Umbilical cord (tissue), 2 donors: ENCODE data around the gene SEC11C. TPM values are rescaled to one million over a fixed set of nuclear protein-coding genes. Genes with fewer than 3 reads are reported as not detected.

Experiments used
- DNase-seq: peaks from one replicate; pipeline ENCODE4 v3.0.0-alpha.2; 2015; ENCODE audit warnings: low spot score
- total RNA-seq: library from RNA; depleted of rRNA; stranded (reverse); fragments of >200 nt; gene quantifications from one replicate; pipeline ENCODE4 v1.2.3, GENCODE V29; 2014; ENCODE audit warnings: low replicate concordance; ENCODE audit not compliant: insufficient read depth

The SEC11C gene
- total RNA-seq, 1 donor from 2014 or later = 10.8 TPM

DNA sequence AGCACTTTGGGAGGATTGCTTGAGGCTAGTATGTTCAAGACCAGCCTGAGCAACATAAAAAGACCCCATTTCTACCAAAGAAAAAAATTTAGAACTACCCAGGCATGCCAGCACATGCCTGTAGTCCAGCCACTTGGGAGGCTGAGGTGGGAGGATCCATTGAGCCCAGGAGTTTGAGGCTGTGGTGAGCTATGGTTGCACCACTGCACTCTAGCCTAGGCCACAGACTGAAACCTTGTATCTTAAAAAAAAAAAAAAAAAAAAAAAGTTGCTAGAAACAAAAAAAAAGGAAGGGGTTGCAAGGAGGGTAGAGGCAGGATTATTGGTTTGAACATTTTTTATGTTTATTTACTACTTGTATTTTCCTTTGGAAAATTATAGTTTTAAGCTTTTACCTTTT is 4.8 kb downstream of the SEC11C start:
- DNase-seq = no peak

DNA sequence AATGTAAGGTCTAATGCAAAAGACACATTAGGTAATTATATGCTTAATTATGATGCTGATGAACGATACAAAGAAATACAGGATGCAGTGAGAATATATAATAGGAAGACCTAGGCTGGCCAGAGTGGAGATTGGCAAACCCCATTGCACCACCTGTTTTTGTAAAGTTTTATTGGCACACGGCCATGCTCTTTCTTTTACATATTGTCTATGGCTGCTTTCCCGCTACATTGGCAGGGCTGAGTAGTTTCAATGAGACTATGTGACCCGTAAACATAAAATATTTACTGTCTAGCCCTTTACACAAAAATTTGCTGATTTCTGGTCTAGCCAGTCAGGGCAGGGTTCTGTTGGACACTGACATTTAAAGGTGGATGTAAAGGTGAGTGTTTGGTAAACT is 5.4 kb downstream of the SEC11C start:
- DNase-seq = no peak

DNA sequence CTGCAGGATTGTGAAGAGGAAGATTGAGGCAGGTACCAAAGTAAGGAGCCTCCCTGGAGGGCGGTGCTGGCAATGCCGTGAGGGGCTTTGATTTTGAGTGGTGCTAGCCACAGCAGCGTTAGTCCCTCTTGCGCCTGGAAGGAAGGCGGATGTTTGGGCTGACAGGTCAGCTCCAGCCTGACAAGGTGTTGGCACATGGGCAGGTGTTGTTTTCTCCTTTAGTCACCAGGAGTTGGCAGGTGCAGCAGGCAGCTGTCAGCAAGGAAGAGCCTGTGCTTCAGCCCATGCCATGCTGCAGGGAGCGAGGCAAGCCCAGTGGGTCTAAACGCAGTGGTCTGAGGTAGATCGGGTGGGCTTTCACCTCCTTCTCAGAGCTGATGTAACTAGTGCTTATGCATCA is 8.5 kb downstream of the SEC11C start:
- DNase-seq = no peak

DNA sequence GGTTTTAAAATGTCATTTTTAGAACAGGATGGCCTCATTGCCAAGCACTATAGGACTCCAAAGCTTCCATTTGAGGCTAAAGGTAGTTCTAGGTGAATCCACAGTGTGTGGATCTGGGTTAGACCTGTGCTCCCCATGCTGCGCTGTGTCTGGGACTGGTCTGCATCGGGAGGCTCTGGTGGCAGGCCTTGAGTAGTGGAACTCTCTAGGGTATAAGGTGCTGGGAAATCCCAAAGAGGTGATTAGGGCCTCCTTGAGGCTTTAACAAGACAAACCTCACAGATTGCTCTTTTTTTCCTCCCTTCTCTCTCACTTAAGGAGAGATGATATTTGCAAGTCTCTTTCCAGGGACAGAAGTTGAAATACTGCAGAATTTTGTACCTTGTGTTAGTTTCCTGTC is 9.3 kb downstream of the SEC11C start:
- no peak for DNase-seq

DNA sequence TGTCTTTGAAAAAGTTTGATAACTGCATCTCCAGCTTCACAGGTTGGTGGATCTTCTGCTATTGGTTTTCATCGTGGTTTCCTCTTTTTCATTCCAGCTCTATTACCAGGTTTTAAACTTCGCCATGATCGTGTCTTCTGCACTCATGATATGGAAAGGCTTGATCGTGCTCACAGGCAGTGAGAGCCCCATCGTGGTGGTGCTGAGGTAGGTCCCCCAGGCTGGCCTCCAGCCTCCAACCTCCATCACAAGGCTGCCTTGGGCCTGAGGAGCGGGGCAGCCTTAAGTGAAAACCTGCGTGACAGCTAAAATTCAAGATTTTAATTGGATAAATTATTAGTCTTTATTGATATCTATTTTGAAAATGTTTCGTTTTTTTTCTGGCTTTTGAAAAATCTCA is 9.7 kb downstream of the SEC11C start:
- no peak for DNase-seq

DNA sequence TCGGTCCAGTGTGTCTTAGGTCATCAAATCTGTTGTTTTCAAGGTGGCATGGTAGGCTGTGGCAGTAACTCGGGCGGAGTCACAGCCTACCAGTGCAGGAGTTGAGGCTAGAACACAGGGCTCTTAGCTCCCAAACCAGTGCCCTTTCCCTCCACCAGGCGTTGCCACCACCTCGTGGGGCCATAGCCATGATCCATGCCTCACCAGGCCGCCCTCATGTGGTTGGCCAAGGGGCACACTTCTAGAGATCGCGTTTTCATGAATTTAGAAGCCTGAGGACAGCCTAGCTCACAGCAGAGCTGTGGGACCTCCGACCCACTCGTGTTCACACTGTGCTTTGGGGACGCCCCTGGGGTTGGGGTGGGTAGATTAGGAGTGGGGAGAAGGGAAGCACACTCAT is 10.6 kb downstream of the SEC11C start:
- no peak for DNase-seq

DNA sequence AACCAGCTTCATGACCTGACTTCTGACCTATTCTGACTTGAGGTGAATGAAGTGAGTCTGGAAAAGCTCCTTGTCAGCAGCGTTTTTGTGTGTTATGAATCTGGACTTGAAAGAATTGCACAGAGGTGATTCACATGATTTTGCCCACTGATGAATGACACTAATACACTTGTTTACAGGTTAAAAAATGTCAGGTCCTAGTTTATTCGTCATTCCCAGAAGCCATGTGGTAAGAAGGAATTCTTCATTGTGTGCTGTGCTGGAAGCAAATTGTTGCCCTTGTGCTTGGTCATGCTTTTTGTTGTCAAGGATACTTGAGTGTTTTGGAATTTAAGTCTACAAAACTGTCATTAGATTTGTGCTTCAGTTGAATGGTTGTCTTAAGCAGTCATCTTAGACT is 15.5 kb downstream of the SEC11C start:
- peak; percentile 2 for DNase-seq

DNA sequence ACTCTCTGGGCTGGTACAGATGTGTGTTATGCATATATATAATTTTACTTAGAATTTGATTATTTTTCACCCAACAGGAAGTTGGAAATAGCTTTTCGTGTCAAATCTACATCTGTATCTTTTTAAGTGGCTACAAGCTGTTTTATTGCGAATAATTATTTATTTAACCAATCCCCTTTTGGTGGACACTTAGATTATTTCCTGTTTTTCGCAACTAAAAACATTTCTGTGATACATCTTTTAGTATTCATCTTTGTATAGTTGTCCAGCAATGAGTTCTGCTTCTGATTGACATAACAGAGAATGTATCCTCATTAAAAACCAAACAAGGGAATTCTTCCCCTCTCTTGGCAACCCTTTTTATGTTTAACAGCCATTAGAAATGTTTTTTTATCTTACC is 16.6 kb downstream of the SEC11C start:
- DNase-seq = no peak

DNA sequence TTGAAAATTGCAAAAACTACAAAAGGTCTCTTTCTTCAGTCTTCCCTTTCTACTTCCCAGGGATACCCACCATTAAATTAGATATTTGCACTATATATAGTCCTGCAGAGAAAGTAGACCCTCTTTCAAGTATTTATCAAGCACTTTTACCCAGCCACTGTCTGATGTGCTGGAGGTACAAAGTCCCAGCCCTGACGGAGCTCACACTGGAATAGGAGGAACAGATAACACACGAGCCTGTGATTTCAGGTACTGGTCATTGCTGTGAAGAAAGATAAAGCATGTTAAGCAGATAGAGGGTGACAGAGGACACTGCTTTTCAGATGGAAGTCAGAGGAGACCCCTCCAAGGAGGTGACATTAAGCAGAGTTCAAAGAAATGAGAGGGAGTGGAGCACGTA is 19.6 kb downstream of the SEC11C start:
- no peak for DNase-seq

DNA sequence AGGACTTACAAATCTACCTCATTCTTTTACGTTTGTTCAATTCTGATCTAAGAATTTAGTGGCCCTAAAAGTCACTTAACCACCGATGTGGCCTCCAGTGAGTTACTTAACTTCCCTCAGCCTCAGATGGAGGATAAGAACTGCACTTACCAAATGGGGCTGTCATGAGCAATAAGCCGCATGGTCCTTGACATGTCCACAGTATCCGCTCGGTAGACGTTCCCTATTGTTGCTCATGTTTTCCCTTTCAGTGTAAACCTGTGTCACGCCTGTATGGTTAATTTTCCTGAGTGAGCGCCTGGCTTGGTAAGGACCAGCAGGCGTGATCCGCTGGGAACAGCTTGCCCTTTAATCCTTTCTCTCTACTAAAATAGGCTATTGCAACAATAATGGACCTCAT is 20.3 kb downstream of the SEC11C start:
- no peak for DNase-seq

DNA sequence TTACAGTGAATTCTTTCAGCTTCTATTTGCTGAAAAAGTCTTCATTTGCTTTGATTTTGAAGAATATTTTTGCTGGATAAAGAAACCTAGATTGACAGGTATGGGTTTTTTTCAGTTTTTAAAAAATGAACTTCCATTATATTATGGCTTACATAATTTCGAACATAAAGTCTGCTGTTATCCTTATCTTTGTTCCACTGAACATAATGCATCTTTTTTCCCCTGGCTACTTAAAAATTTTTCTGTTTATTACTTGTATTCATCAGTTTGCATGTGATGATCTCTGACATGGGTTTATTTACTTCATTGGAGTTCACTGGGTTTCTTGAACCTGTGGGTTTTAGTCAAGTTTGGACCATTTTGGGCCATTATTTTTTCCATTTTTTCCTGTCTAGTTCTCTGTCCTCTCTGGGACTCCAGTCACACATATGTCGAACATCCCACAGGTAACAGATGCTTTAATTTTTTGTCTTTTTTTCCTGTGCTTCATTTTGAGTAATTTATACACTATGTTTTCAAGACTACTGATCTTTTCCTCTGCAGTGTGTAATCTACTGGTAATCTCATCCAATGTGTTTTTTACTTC is 33.1 kb downstream of the SEC11C start:
- DNase-seq = no peak

DNA sequence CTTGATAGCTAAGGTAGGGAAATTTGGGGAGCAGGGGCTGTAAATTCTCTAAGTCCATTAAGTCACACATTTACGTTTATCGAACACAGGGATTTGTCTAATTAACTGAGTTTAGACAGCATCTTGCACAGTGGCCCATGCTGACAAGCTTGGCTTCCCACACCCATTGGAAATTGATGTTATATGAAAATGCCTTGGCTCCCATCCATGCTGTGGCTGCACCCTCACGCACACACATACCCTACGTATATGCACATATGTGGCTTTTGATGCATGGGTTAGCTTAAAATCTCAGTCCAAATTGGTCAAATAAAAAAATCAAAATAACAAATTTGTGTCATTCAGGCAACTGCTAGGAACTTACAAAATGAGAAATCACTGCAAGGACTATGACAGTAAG is 37.8 kb downstream of the SEC11C start:
- no peak for DNase-seq

DNA sequence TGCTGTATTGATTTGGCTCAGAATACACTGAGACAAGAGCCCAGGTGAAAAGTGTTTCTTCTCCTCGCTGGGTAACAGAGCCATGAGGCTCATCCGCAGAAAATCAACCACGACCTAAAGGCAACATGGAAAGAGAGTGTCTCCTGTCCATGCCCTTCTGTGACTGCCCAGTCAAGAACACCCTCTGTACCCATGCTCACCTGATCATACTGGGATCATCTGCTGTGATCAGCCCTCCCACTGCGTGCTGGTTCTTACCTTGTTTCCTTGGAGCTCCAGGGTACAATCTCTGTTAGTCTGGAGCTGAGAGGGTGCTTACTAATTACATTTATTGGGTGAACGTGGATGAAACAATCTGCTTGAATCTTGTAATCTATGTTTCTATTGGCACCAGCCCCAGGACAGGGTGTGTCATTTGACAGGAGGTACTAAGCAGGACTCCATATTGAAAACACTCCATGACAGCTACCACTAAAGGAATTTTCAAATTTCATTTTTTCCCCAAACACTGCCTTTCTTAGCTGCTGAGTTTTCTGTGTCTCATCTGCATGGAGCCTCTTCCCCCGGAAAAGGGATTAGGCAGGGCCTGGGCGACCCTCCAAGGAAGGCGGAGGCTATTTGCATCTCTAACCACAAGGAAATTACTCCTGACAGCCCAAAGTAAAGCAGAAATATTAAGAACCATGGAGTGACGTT is 40.6 kb downstream of the SEC11C start:
- peak; percentile 77 for DNase-seq

DNA sequence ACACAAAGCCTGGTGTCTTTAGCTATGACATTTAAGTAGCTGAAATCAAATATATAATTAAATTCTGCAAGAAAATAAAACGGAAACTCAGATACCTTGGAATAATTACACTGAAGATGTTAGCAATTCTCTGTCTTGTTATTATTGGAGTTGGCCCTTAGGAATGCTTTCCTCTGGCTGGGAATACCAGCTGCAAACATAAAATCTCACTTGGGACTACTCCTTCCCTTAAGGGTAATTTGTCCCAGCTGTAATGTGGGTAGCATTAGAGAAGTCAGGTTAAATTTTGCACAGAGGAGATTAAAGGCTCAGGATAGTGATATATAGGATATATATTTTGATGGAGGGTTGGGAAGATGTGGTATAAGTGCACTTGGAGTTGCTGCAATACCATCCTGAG is 43.0 kb downstream of the SEC11C start:
- no peak for DNase-seq

DNA sequence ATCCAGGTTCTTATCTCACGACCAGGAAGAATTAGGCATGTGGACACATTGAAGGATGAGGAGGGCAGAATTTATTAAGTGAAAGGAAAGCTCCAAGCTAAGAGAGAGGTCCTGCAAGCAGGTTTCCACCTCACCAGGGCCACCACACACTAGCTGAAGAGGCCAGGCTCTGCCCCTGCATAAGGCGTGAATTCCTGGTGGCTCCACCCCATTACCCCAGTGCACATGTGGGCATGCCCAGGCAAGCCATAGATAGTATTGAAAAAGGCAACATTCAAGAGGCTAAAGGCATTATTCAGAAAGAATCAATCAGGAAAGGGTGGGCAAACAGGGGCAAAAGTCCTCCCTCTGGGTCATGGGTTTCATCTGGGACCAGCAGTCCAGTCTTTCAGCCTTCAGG is 49.3 kb downstream of the SEC11C start:
- DNase-seq = no peak

DNA sequence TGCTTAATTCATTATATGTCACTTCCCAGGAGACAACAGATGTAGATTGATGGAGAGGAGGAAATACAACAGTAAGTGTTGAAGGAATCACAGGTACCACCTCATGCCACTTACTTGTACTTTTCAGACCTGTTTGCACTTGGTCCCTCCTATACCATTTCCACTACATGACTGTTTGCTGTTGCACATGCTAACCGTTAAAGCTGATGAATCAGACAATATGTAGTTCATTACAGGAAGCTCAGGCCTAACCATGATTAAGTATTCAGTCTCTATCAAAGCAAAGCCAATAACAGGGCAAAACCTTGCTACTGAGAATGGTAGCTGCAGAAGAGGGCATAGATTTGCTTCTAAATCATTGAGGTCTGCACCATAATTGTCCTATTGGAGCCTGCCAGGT is 50.1 kb downstream of the SEC11C start:
- DNase-seq = no peak

DNA sequence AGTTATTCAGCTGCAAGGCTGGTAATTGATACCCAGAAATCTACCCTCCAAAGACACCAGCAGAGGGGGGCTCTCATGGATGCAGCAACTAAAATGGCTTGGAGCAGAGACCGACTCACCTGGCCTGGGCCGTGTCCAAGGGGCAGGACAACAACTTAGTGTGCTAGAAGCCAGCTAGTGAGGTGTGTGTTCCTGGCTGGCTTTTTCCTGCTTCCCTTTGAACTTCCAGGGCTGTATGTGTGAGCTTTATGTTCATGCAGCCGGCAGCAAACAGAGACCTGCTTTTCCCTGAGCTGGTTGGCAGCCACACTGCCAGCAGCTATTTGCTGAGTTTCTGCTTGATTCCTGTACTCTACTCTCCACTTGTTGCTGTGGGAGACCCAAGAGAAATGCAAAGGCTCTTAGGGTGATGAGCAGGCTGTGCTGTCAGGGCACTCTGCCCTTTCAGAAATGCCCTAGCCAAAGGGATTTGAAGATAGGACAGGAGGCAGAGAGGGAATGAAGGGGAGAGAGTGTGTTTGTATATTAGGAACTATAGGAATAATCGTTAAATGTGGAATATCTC is 56.6 kb downstream of the SEC11C start:
- no peak for DNase-seq

DNA sequence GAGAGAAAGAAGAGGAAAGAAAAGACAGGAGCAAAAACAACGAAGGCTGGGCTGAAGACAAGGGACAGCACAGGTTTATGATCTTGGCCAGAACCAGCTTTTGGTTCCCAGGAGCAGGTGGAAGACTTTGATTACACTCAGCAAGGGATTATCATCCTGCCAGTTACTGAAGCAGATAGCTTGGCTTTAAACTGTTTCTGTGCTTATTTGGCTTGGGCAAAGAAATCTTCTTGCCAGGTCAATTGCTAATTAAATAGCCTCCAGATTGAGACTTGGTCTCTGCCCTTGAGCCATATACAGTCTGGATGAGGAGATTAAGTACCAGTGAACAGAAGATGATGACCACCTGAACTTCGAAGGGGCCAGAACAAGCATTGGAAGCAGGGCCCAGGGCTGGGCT is 58.0 kb downstream of the SEC11C start:
- no peak for DNase-seq

DNA sequence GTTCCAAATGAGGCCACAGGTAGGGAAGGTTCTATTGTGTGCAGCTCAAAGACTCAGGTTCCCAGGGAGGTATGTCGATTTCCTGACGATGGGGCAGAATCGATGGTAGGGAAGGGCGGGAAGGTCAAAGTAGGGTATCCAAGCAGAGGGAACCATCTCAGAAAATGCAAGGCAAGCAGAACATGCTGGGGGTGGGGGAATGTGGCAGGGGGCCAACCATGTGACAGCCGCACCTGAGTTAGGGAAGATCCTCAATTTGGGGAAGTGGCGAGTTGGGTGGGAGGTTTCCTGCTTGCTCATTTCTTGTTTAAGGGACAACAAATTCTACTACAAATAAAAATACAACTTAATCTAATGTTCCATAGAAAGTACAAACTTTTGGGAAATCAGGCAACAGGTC is 58.5 kb downstream of the SEC11C start:
- no peak for DNase-seq

DNA sequence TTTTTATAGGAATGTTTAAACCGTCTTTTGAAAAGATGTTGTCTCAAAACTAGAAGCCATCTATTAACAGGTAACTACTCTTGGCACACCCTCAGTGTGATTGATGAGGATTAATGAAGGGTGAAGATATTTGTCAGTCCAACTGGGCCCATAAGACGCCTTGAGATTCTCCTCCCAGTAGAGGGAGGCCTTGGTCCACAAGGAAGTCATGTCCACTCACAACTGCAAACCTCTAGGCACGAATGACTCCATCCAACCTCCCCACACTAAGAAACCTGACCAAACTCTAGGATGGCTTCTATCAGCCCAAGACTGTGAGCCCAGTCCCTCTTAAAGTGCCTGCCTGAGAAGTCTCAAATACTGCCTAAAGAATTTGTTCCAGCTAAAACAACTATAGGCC is 61.1 kb downstream of the SEC11C start:
- DNase-seq = no peak

DNA sequence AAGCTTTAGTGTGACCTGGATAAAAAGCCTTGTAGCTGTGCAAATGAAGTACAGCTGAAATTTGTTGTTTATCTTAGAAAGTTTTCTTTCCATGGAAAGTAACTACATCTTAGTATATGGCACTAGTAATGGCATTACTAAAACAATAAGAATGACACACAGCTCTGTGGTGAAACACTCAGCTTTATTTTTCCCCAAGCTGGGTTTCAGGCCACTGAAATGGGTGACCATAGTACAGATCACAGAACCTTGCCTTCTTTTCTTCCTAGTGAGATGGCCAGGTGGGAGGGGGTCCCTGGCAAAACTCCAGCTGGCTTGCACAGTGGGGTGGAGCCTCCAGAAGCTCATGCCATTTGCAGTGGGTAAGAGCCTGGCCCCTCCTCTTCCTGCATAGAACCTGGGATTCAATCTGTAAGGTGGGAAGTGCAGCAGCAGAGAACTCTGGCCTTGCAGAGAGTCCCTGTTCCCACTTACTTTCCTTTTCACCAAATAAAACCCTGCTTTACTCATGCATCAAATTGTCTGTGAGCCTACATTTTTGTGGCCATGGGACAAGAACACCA is 62.7 kb downstream of the SEC11C start:
- no peak for DNase-seq

DNA sequence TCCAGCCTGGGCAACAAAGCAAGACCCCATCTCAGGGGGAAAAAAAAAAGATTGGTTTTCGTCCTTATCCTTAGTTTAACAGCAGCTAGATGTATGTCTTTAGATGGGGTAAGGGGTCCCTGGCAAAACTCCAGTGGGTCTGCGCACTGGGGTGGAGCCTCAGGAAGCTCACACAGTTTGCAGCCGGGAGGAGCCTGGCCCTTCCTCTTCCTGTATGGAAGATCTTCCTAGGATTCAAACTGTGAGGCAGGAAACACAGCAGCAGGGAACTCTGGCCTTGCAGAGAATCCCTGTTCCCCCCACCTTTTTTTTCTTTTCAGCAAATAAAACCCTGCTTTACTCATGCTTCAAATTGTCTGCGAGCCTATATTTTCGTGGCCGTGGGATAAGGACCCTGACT is 67.8 kb downstream of the SEC11C start:
- no peak for DNase-seq
